Measurements from ENCODE around the gene ALKBH7.
"Not testable (repeated sequence)": the region's sequence is repeated elsewhere in the genome, so short reads cannot be mapped to it uniquely, and the experiment has no call there.

Gene ALKBH7, protein sequence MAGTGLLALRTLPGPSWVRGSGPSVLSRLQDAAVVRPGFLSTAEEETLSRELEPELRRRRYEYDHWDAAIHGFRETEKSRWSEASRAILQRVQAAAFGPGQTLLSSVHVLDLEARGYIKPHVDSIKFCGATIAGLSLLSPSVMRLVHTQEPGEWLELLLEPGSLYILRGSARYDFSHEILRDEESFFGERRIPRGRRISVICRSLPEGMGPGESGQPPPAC

GRCh38 chr19:6372594-6373095 lies at the start of gene ALKBH7:
Gene ALKBH7, plus strand, starts transcription at chr19:6372794. Its CDS starts 27 bp downstream, at chr19:6372821.
- Histone ChIP-seq H3K36me3 (ENCODE audit: insufficient read depth, low read length) (peaks cover 11% of the 10 kb centered on the region), H3K9ac (ENCODE audit: low read length) (peak within 1 kb of the TSS; percentile 37), H3K27me3 (ENCODE audit: control insufficient read depth in 1 of 2, insufficient read depth in 2 of 2, low read length in 2 of 2) (no peaks in the 10 kb centered on the region), H3K9me3 (ENCODE audit: low read length) (no peaks in the 10 kb centered on the region), H3K4me1 (ENCODE audit: insufficient read depth, low read length) (peaks cover 8% of the 10 kb centered on the region), H3K27ac (ENCODE audit: low read depth, low read length) (peak within 1 kb of the TSS; percentile 97), H3K4me3 (ENCODE audit: low read depth in 1 of 2, low read length in 2 of 2) (peak within 1 kb of the TSS; percentile 73 to 81)

GRCh38 chr19:6324757-6325156 lies 47.8 kb upstream of the ALKBH7 start:
- Histone ChIP-seq H3K9me3 (ENCODE audit: low read length) (no peaks in the 10 kb centered on the region), H3K36me3 (ENCODE audit: insufficient read depth, low read length) (no peaks in the 10 kb centered on the region), H3K27ac (ENCODE audit: low read depth, low read length) (no peak overlapping the region), H3K9ac (ENCODE audit: low read length) (no peak overlapping the region), H3K4me1 (ENCODE audit: insufficient read depth, low read length) (no peaks in the 10 kb centered on the region), H3K27me3 (ENCODE audit: control insufficient read depth in 1 of 2, insufficient read depth in 2 of 2, low read length in 2 of 2) (no peaks in the 10 kb centered on the region), H3K4me3 (ENCODE audit: low read depth in 1 of 2, low read length in 2 of 2) (no peak overlapping the region)

- H3K9me3 ChIP-seq (ENCODE audit: low read length) = no peaks in the 10 kb centered on the region
- no peak overlapping the region for H3K9ac ChIP-seq (ENCODE audit: low read length)
- no peak overlapping the region for H3K4me3 ChIP-seq (ENCODE audit: low read depth in 1 of 2, low read length in 2 of 2)
- no peak overlapping the region for H3K27ac ChIP-seq (ENCODE audit: low read depth, low read length)
- no peaks in the 10 kb centered on the region for H3K27me3 ChIP-seq (ENCODE audit: control insufficient read depth in 1 of 2, insufficient read depth in 2 of 2, low read length in 2 of 2)
- no peaks in the 10 kb centered on the region for H3K4me1 ChIP-seq (ENCODE audit: insufficient read depth, low read length)
- H3K36me3 ChIP-seq (ENCODE audit: insufficient read depth, low read length) = no peaks in the 10 kb centered on the region
Measured at GRCh38 chr19:6325614-6326013, 47.0 kb upstream of the ALKBH7 start.

GRCh38 chr19:6326815-6327214 lies 45.8 kb upstream of the ALKBH7 start:
- Histone ChIP-seq H3K4me1 (ENCODE audit: insufficient read depth, low read length) (no peaks in the 10 kb centered on the region), H3K9ac (ENCODE audit: low read length) (no peak overlapping the region), H3K9me3 (ENCODE audit: low read length) (no peaks in the 10 kb centered on the region), H3K4me3 (ENCODE audit: low read depth in 1 of 2, low read length in 2 of 2) (no peak overlapping the region), H3K27ac (ENCODE audit: low read depth, low read length) (no peak overlapping the region), H3K36me3 (ENCODE audit: insufficient read depth, low read length) (no peaks in the 10 kb centered on the region), H3K27me3 (ENCODE audit: control insufficient read depth in 1 of 2, insufficient read depth in 2 of 2, low read length in 2 of 2) (no peaks in the 10 kb centered on the region)

- no peaks in the 10 kb centered on the region for H3K36me3 ChIP-seq (ENCODE audit: insufficient read depth, low read length)
- no peak within 1 kb of the TSS for H3K4me3 ChIP-seq (ENCODE audit: low read depth in 1 of 2, low read length in 2 of 2)
- no peak within 1 kb of the TSS for H3K27ac ChIP-seq (ENCODE audit: low read depth, low read length)
- no peaks in the 10 kb centered on the region for H3K27me3 ChIP-seq (ENCODE audit: control insufficient read depth in 1 of 2, insufficient read depth in 2 of 2, low read length in 2 of 2)
- no peaks in the 10 kb centered on the region for H3K9me3 ChIP-seq (ENCODE audit: low read length)
- no peaks in the 10 kb centered on the region for H3K4me1 ChIP-seq (ENCODE audit: insufficient read depth, low read length)
- H3K9ac ChIP-seq (ENCODE audit: low read length) = no peak within 1 kb of the TSS
Measured at GRCh38 chr19:6333439-6333838, 39.2 kb upstream of the ALKBH7 start, which contains the start of gene ACER1. Gene ACER1, minus strand, starts transcription at chr19:6333612. Its CDS starts 61 bp downstream, at chr19:6333551.

GRCh38 chr19:6334490-6335285 lies 37.9 kb upstream of the ALKBH7 start:
- no peaks in the 10 kb centered on the region for H3K27me3 ChIP-seq (ENCODE audit: control insufficient read depth in 1 of 2, insufficient read depth in 2 of 2, low read length in 2 of 2)
- no peaks in the 10 kb centered on the region for H3K9me3 ChIP-seq (ENCODE audit: low read length)
- H3K4me1 ChIP-seq (ENCODE audit: insufficient read depth, low read length) = no peaks in the 10 kb centered on the region
- H3K4me3 ChIP-seq (ENCODE audit: low read depth in 1 of 2, low read length in 2 of 2) = no peak overlapping the region
- H3K9ac ChIP-seq (ENCODE audit: low read length) = no peak overlapping the region
- no peaks in the 10 kb centered on the region for H3K36me3 ChIP-seq (ENCODE audit: insufficient read depth, low read length)
- H3K27ac ChIP-seq (ENCODE audit: low read depth, low read length) = no peak overlapping the region

GRCh38 chr19:6340493-6341201 lies 31.9 kb upstream of the ALKBH7 start:
- Histone ChIP-seq H3K27me3 (ENCODE audit: control insufficient read depth in 1 of 2, insufficient read depth in 2 of 2, low read length in 2 of 2) (no peaks in the 10 kb centered on the region), H3K9me3 (ENCODE audit: low read length) (no peaks in the 10 kb centered on the region), H3K4me1 (ENCODE audit: insufficient read depth, low read length) (no peaks in the 10 kb centered on the region), H3K36me3 (ENCODE audit: insufficient read depth, low read length) (no peaks in the 10 kb centered on the region), H3K9ac (ENCODE audit: low read length) (no peak overlapping the region), H3K4me3 (ENCODE audit: low read depth in 1 of 2, low read length in 2 of 2) (no peak overlapping the region), H3K27ac (ENCODE audit: low read depth, low read length) (no peak overlapping the region)

GRCh38 chr19:6343462-6343861 lies 29.1 kb upstream of the ALKBH7 start:
- H3K4me3 ChIP-seq (ENCODE audit: low read depth in 1 of 2, low read length in 2 of 2) = no peak overlapping the region
- H3K9ac ChIP-seq (ENCODE audit: low read length) = no peak overlapping the region
- H3K27me3 ChIP-seq (ENCODE audit: control insufficient read depth in 1 of 2, insufficient read depth in 2 of 2, low read length in 2 of 2) = no peaks in the 10 kb centered on the region
- no peak overlapping the region for H3K27ac ChIP-seq (ENCODE audit: low read depth, low read length)
- no peaks in the 10 kb centered on the region for H3K36me3 ChIP-seq (ENCODE audit: insufficient read depth, low read length)
- H3K9me3 ChIP-seq (ENCODE audit: low read length) = no peaks in the 10 kb centered on the region
- H3K4me1 ChIP-seq (ENCODE audit: insufficient read depth, low read length) = no peaks in the 10 kb centered on the region

- H3K9me3 ChIP-seq (ENCODE audit: low read length); H3K27ac ChIP-seq (ENCODE audit: low read depth, low read length); H3K36me3 ChIP-seq (ENCODE audit: insufficient read depth, low read length); H3K4me3 ChIP-seq (ENCODE audit: low read depth in 1 of 2, low read length in 2 of 2); H3K9ac ChIP-seq (ENCODE audit: low read length); H3K27me3 ChIP-seq (ENCODE audit: control insufficient read depth in 1 of 2, insufficient read depth in 2 of 2, low read length in 2 of 2); H3K4me1 ChIP-seq (ENCODE audit: insufficient read depth, low read length): not testable (repeated sequence)
Measured at GRCh38 chr19:6349271-6349670, 23.3 kb upstream of the ALKBH7 start.

- Histone ChIP-seq H3K36me3 (ENCODE audit: insufficient read depth, low read length) (no peaks in the 10 kb centered on the region), H3K9ac (ENCODE audit: low read length) (no peak overlapping the region), H3K27me3 (ENCODE audit: control insufficient read depth in 1 of 2, insufficient read depth in 2 of 2, low read length in 2 of 2) (no peaks in the 10 kb centered on the region), H3K27ac (ENCODE audit: low read depth, low read length) (no peak overlapping the region), H3K9me3 (ENCODE audit: low read length) (no peaks in the 10 kb centered on the region), H3K4me3 (ENCODE audit: low read depth in 1 of 2, low read length in 2 of 2) (no peak overlapping the region), H3K4me1 (ENCODE audit: insufficient read depth, low read length) (no peaks in the 10 kb centered on the region)
Measured at GRCh38 chr19:6350688-6351087, 21.9 kb upstream of the ALKBH7 start.

- Histone ChIP-seq H3K9ac (ENCODE audit: low read length) (no peak overlapping the region), H3K4me3 (ENCODE audit: low read depth in 1 of 2, low read length in 2 of 2) (no peak overlapping the region), H3K27ac (ENCODE audit: low read depth, low read length) (no peak overlapping the region), H3K4me1 (ENCODE audit: insufficient read depth, low read length) (no peaks in the 10 kb centered on the region), H3K27me3 (ENCODE audit: control insufficient read depth in 1 of 2, insufficient read depth in 2 of 2, low read length in 2 of 2) (no peaks in the 10 kb centered on the region), H3K9me3 (ENCODE audit: low read length) (no peaks in the 10 kb centered on the region), H3K36me3 (ENCODE audit: insufficient read depth, low read length) (no peaks in the 10 kb centered on the region)
Measured at GRCh38 chr19:6352381-6353165, 20.0 kb upstream of the ALKBH7 start.

Measured in muscle layer of colon (tissue), 2 donors.